Measurements from ENCODE around the gene ADCY4. TPM values are rescaled to one million over a fixed set of nuclear protein-coding genes. Genes with fewer than 3 reads are reported as not detected.

Gene ADCY4
- total RNA-seq, 2 donors from 2014 or later, result 10.6 to 14.8 TPM

GRCh38 chr14:24337824-24338175 lies 2.9 kb upstream of the ADCY4 start:
- H3K9me3 ChIP-seq, result no peaks in the 10 kb centered on the region
- 90 to 94% methylated on average over 8 of the region's 8 CpGs for WGBS, 2 donors
- peaks cover 43% of the 10 kb centered on the region for H3K4me1 ChIP-seq
- intact Hi-C loops (cut with DNase I), result loop anchor here (10.0 kb wide), 1 partner anchor 97 kb away; no protein-coding TSS in a partner anchor
- TF ChIP-seq CTCF (IDR thresholded peaks at IDR 0.05) (no peak), POLR2A (IDR thresholded peaks at IDR 0.05) (no peak)
- no peak for ATAC-seq
- H3K4me3 ChIP-seq, result no peak overlapping the region
- DNase-seq, result no peak
- H3K27me3 ChIP-seq, result peaks cover 4 to 5% of the 10 kb centered on the region in 2 donors
- H3K27ac ChIP-seq, result no peak overlapping the region
- no peaks in the 10 kb centered on the region for H3K36me3 ChIP-seq (replicated peaks in 1 of 2; ENCODE audit: insufficient read depth in 1 of 2, low read depth in 2 of 2)

GRCh38 chr14:24337144-24337823 lies 2.4 kb upstream of the ADCY4 start:
- Histone ChIP-seq H3K9me3 (no peaks in the 10 kb centered on the region), H3K27ac (no peak overlapping the region), H3K36me3 (replicated peaks in 1 of 2; ENCODE audit: insufficient read depth in 1 of 2, low read depth in 2 of 2) (no peaks in the 10 kb centered on the region), H3K4me1 (peaks cover 48% of the 10 kb centered on the region), H3K27me3 (peaks cover 4 to 5% of the 10 kb centered on the region in 2 donors), H3K4me3 (no peak overlapping the region)
- ATAC-seq (no peak), DNase-seq (no peak)
- intact Hi-C loops (cut with DNase I), result loop anchor here (10.0 kb wide), 1 partner anchor 98 kb away; no protein-coding TSS in a partner anchor
- WGBS, 2 donors, result 79 to 83% methylated on average over 6 to 7 of the region's 7 CpGs
- TF ChIP-seq POLR2A (IDR thresholded peaks at IDR 0.05) (no peak), CTCF (IDR thresholded peaks at IDR 0.05) (no peak)

- ATAC-seq (no peak), DNase-seq (no peak)
- intact Hi-C loops (cut with DNase I), result loop anchor here (10.0 kb wide), 1 partner anchor 99 kb away; no protein-coding TSS in a partner anchor
- Histone ChIP-seq H3K4me1 (peaks cover 54% of the 10 kb centered on the region), H3K4me3 (no peak overlapping the region), H3K27ac (peak overlapping the region in 1 of 4 donors; percentile 24), H3K27me3 (peaks cover 4 to 5% of the 10 kb centered on the region in 2 donors), H3K36me3 (replicated peaks in 1 of 2; ENCODE audit: insufficient read depth in 1 of 2, low read depth in 2 of 2) (no peaks in the 10 kb centered on the region), H3K9me3 (no peaks in the 10 kb centered on the region)
- WGBS, 2 donors, result 62 to 78% methylated on average over 6 to 12 of the region's 12 CpGs
- TF ChIP-seq POLR2A (IDR thresholded peaks at IDR 0.05) (no peak), CTCF (IDR thresholded peaks at IDR 0.05) (no peak)
These were observed 745 bp upstream of the ADCY4 start for GRCh38 chr14:24335461-24336171.

DNA sequence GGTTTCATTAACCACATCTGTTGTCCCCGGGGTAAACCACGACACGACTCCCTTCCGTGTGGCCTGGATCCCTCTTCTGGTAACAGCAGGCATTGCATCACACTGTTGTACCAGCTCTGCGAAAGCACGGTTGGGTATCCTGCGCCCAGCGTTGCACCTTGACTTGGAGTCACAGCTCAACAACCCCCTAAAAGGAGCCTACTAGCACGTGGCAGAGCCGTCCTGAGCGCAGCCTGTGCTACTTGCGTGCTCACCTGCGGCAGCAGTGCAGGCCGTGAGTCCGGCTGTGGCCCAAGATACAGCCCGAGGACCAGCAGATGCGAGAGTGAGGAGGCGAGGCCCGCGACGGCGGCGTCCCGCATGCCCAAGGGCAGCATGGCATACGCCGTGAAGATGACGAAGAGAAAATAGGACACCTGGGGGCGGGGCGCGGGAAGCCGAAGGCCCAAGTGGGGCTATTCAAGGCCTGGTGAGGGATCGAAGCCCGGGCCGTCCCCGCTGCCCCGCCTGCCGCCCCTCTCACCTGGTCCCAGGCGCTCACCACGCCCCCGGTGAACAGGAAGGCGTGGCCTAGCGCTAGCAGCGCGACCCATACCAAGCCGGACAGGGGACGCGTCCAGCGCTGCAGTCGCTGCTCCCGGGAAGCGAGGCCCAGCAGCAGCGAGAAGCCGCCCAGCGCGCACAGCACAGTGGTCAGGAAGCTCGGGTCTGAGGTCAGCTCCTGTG lies 2.4 kb downstream of the ADCY4 start:
- Histone ChIP-seq H3K4me1 (peaks cover 35% of the 10 kb centered on the region), H3K9me3 (no peaks in the 10 kb centered on the region), H3K4me3 (no peak overlapping the region), H3K27ac (no peak overlapping the region), H3K27me3 (peaks cover 4 to 5% of the 10 kb centered on the region in 2 donors), H3K36me3 (replicated peaks in 1 of 2; ENCODE audit: insufficient read depth in 1 of 2, low read depth in 2 of 2) (no peaks in the 10 kb centered on the region)
- TF ChIP-seq POLR2A (IDR thresholded peaks at IDR 0.05) (no peak), CTCF (IDR thresholded peaks at IDR 0.05) (peak; percentile 60 to 88 (median 73))
- intact Hi-C loops (cut with DNase I), result loop anchor here (10.0 kb wide), 1 partner anchor 102 kb away; no protein-coding TSS in a partner anchor
- 17 to 18% methylated on average over 40 to 55 of the region's 56 CpGs for WGBS, 2 donors
- DNase-seq, result peak; percentile 78 to 83 (median 82)
- peak; percentile 82 for ATAC-seq

Measured in body of pancreas (tissue), 4 donors.